G401.6 (cell line): Measurements from ENCODE around the gene LCP1.
"Not testable (repeated sequence)": the region's sequence is repeated elsewhere in the genome, so short reads cannot be mapped to it uniquely, and the experiment has no call there.

ENCODE experiments used
- FAIRE-seq: peaks from 2 replicates; lab custom pipeline; 2012; peaks lifted over from hg19 to GRCh38; lab: Jason Lieb, UNC

Gene LCP1, protein sequence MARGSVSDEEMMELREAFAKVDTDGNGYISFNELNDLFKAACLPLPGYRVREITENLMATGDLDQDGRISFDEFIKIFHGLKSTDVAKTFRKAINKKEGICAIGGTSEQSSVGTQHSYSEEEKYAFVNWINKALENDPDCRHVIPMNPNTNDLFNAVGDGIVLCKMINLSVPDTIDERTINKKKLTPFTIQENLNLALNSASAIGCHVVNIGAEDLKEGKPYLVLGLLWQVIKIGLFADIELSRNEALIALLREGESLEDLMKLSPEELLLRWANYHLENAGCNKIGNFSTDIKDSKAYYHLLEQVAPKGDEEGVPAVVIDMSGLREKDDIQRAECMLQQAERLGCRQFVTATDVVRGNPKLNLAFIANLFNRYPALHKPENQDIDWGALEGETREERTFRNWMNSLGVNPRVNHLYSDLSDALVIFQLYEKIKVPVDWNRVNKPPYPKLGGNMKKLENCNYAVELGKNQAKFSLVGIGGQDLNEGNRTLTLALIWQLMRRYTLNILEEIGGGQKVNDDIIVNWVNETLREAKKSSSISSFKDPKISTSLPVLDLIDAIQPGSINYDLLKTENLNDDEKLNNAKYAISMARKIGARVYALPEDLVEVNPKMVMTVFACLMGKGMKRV

GRCh38 chr13:46181840-46182490 lies at the start of gene LCP1:
TSS of gene LCP1 (minus strand) at chr13:46182177. CDS start at chr13:46159662, 22,515 bp downstream.
- FAIRE-seq, result no peak

DNA sequence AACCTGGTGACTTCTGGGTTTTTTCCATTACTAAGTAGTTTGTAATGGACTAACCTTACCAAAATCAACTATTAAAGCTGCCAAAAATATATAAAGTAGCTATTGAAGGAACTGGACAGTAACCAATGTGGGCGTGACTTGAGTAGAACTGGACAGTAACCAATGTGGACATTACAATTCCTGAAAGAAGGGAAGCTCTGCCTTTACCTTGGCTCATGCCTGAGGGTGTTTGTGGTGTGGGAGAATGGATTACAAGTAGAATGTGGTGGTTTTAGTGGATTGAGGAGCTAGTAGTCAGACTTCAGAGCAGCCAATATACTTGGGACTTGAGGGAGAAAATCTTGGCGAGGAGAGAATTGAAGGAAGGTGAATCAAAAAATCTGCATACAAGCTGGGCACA lies 47.3 kb upstream of the LCP1 start:
- no peak for FAIRE-seq

GRCh38 chr13:46220234-46220633 lies 38.3 kb upstream of the LCP1 start:
- not testable (repeated sequence) for FAIRE-seq

- not testable (repeated sequence) for FAIRE-seq
Observed at GRCh38 chr13:46214741-46215140, 32.8 kb upstream of the LCP1 start.

- no peak for FAIRE-seq
Observed at GRCh38 chr13:46213242-46213641, 31.3 kb upstream of the LCP1 start.

- FAIRE-seq, result no peak
Observed at GRCh38 chr13:46211483-46212351, 29.7 kb upstream of the LCP1 start, which contains the start of gene LRRC63. TSS of gene LRRC63 (plus strand) at chr13:46211928. CDS start at chr13:46213035, 1,107 bp downstream.

DNA sequence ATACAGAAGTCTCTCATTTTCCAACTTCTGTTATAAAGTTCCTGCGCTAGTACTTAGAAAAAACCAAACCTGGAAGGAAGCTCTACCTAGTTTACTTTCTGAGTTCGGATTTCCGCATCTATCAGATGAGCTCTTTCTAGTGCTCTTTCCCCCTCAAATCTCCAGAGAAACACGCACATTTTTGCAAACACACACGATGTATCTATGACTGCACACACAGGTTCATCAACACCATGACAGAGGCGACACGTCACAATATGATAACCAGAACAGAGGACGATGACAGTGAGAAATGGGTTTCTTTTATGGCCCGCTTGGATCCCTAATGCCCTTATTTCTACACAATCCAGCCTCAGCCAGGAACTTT lies 29.1 kb upstream of the LCP1 start:
- FAIRE-seq, result no peak

GRCh38 chr13:46210362-46211083 lies 28.5 kb upstream of the LCP1 start:
- no peak for FAIRE-seq

DNA sequence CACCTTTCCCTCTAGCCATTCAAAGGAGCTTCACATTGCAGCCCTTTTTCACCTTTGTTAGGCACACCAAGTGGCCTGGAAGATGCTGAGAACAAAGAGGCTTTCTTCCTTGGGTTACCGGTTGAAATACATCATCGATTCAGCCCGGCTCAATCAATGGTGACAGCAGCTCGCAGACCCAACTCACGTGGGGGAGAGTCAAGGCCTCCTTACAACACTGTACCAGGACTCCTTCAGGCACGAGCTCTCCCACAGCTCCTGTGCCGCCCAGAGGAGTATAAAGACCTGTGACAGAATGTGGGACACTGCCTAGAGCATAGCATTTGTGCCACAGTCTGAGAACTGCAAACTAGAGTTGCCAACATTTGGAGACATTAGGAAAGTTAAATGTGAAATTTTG lies 25.9 kb upstream of the LCP1 start:
- no peak for FAIRE-seq

DNA sequence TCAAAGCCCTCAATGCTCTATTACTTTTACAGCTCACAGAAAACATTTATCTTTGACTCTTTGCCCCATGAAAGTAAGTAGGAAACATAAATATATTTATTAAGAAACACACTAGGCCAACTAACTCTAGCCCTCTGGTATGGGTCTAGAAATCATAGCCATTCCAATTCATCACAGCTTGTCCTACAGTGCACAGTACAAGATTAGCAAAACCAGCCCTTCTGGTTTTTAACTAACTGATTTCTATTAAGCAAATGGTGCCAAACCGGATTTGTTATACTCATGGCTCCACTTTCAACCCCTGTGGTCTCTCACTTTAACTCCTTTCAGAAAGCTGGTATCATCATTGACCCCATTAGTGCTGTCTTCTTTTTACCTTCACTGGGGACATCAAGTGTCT lies 24.2 kb upstream of the LCP1 start:
- FAIRE-seq, result no peak

DNA sequence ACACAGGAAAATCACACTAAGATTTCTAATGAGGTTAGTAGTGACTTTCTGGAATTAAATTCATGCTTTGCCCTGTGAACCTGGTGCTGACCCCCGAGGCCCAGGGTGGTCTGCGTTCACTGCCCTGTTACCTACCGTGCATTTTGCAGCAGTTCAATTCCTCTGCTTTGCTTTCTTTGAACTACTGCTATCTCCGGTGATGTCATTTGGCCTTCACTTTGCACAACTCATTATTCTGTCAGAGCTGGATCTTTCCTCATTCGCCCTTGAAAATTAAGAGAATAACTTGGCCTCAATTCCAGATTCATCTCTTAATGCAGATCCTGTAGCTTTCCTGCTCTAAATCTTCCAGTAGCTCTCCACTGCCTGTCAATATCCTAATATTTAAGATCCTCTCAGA lies 21.0 kb upstream of the LCP1 start:
- no peak for FAIRE-seq

- FAIRE-seq, result no peak
Observed at GRCh38 chr13:46202188-46202795, 20.3 kb upstream of the LCP1 start.

GRCh38 chr13:46198696-46199193 lies 16.8 kb upstream of the LCP1 start:
- FAIRE-seq, result no peak

GRCh38 chr13:46197299-46198048 lies 15.5 kb upstream of the LCP1 start:
- no peak for FAIRE-seq

DNA sequence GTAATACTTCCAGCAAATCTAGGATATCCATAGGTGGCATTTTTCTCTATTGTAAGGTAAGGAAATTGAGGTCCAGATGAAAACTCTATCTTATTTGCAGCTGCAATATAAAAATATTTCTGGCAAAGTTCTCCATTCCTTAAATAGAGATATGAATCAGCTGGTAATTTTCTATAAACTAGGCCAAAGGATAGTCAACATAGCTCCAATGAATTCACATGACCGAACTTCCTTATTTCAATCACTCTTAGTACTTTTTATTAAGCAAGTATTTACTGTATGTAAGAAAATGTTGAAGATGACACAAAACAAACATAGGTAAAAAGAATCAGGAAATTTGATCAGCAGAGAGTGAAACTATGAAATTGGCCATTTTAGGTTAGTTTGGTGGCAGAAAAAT lies 13.0 kb upstream of the LCP1 start:
- no peak for FAIRE-seq

DNA sequence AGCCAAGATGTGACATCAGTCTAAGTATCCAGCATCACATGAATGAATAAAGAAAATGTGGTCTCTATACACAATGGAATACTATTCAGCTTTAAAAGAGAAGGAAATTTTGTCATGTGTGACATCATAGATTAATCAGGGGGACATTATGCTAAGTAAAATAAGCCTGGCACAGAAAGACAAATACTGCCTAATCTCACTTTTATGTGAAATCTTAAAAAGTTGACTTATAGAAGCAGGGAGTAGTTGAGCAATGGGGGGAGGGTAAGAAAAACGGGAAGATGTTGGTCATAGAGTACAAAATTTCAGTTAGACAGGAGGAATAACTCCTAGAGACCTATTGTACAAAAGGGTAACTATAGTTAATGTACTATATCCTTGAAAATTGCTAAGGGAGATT lies 10.4 kb upstream of the LCP1 start:
- FAIRE-seq, result no peak

DNA sequence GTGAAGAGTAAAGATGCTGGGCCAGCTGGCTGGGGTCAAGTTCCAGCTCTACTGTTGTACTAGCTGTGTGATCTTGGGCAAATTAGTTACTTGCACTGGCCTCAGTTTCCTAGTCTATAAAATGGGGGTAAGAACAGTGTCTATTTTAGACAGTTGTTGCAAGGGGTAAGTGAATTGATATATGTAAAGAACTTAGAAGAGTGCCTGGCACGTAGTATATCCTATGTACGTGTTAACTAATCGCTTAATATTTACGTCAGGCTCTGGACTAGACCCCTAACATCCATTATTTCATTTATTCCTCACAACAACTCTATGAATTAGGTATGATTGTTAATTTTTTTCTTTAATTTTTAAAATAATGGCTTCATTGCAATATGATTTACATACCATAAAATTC lies 3.7 kb upstream of the LCP1 start:
- FAIRE-seq, result no peak

DNA sequence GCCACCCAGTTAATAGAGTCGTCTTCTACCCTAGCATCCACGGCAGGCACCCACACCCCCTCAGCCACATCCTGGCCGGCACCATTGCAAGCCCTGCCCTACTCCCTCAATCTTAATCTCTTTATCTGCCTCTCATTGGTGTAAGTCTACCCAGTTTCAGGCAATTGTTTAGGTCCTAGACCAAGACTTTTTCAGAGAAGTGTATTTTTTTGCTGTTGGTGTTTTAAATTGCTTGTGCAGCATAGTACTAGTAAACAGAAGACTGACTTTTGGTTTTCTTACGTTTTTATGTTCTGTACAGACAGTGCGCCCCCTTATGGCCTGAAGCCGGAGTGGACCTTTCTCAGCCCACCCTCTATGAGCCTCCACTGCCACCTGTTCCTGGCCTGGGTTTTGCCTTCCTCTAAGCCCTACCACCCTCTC lies 2.3 kb upstream of the LCP1 start:
- no peak for FAIRE-seq

DNA sequence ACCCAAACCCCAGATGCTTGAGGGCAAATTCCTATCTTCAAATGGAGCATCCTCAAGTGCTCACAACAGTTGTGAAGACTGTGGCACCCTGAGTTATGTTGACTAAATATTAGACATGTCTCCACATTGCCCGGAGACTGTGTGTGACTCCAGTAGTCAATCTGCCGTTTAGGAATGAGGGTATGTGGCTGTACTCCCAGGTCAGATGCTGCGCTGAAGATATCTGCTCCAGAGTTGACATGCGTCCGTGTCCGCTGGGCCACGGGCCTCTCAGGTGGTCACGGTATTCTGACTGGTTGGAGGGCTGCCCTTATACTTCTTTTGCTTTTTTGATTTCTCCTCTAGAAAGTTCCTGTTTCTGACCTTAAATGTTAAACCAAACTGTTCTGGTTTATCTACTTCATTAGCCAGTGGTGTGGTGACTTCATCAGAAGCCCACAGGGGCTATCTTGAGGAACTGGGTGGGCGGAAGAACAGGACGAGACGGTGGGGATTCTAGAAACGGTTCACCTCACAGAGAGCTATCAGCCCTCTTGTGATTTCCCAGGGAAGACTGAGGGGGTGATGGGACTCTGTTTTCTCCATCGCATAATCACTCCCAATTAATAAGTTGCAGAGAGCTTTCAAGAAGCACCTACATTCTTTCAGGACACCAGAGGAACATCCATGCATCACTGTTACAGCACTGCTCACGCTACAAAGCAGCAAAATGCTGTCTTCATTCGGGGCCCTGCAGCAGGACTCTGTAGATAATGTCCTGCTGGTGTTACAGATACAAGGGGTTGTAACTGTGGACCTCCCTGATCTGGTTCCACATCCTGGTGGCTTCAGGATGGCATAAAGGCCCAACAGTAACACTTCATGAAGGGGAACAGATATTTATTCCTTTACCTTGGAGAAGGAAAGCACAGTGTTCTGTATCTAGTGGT lies 1.3 kb upstream of the LCP1 start:
- no peak for FAIRE-seq
